GM18520 (cell line): Measurements from ENCODE around the gene GALK1.
"Not testable (repeated sequence)": the region's sequence is repeated elsewhere in the genome, so short reads cannot be mapped to it uniquely, and the experiment has no call there.

Source experiments
- ATAC-seq: cut with Tn5 transposase; IDR thresholded peaks from one replicate; pipeline ENCODE4 v1.9.1; 2021; ENCODE audit not compliant: unreplicated experiment

Gene GALK1

GRCh38 chr17:75764711-75765421 is at the start of gene GALK1:
Gene GALK1, minus strand, starts transcription at chr17:75765192. Its CDS starts 56 bp downstream, at chr17:75765136.
- ATAC-seq, result no peak

DNA sequence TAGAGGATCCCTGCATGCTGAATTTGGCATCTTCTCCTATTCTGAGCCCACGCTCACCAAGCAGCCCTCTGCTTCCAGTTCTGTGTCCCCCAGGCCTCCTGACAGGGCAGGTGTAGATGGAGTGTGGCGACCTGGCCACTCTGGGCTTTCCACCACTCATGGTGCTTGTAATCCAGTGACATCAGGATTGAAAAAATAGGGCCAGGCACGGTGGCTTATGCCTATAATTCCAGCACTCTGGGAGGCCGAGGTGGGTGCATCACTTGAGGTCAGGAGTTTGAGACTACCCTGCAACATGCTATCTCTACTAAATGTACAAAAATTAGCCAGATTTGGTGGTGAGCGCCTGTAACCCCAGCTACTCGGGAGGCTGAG is 49.0 kb upstream of the GALK1 start:
- no peak for ATAC-seq

GRCh38 chr17:75813081-75814020 is 48.4 kb upstream of the GALK1 start:
- ATAC-seq, result no peak

- no peak for ATAC-seq
Observed at GRCh38 chr17:75812096-75813013, 47.4 kb upstream of the GALK1 start.

DNA sequence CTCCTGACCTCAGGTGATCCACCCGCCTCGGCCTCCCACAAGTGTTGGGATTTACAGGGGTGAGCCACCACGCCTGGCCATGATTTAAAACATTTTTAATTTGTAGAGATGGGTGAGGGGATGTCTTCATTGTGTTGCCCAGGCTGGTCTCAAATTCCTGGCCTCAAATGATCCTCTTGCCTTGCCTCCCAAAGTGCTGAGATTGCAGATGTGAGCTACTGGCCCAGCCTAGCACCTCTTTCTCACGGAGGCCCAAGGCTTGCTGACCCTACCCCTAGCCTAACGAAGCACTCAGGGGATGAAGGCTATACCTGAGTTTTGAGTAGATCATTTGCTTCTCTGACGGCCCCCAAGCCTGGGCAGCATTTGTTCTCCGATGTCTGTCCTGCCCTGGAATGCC is 46.2 kb upstream of the GALK1 start:
- no peak for ATAC-seq

GRCh38 chr17:75810756-75811155 is 45.8 kb upstream of the GALK1 start:
- not testable (repeated sequence) for ATAC-seq

DNA sequence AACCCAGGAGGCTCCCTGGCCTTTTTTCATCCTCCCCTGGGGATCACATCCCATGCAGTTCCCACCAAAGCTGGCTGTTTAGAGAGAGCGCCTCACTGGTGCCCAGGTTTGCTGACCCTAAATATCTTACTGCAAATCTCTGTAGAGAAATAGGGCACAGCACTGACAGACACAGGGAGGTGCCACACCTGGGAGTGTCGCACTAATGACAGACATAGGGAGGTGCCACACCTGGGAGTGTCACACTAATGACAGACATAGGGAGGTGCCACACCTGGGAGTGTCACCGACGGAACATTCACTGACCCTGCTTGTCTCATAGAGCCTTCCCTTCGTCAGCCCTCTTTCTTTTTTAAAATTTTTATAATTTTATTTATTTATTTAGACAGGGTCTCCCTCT is 45.2 kb upstream of the GALK1 start:
- no peak for ATAC-seq

DNA sequence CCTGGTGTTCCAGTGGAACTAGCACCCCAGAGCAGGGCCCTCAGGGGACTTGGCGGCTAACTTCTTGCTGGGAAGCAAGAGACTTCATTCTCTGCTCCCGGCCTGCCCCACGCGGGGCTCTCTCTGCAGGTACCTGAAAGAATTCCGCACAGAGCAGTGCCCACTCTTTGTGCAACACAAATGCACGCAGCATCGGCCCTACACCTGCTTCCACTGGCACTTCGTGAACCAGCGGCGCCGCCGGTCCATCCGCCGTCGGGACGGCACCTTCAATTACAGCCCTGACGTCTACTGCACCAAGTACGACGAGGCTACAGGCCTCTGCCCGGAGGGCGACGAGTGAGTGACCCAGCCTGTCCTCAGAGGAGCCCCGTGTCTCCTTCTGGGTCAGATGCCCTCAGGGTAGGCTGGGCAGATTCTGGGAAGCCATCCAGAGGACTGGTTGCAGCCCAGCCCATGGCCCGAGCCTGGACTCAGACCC is 44.7 kb upstream of the GALK1 start:
- no peak for ATAC-seq

- no peak for ATAC-seq
Observed at GRCh38 chr17:75808905-75809621, 44.1 kb upstream of the GALK1 start.

- ATAC-seq, result no peak
Observed at GRCh38 chr17:75808549-75808904, 43.5 kb upstream of the GALK1 start.

- no peak for ATAC-seq
Observed at GRCh38 chr17:75807861-75808260, 42.9 kb upstream of the GALK1 start.

DNA sequence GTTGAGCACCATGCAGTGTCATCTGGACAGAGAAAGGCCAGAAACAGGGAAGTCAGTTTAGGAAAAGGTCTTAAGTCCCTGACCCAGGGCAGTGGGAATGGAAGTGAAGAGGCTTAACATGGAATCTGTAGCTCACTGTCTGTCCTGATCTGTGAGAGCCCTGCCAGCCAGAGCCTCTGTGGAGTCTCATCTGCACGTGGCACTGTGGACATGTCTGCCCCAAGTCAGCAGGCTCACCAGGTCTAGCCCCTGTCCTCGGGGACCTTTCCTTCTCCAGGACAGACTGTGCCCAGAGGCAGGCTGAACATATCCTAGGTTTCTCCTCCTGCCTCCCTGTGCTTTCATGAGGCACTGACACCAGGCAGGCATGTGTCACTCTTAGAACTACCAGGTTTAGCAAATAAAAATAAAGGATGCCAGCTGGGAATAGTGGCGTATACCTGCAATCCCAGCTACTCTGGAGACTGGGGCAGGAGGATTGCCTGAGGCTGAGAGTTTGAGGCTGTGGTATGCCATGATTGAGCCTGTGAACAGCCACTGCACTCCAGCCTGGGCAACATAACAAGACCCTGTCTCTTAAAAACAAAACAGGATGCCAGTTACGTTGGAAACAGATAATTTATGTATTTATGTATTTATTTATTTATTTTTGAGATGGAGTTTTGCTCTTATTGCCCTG is 42.0 kb upstream of the GALK1 start:
- ATAC-seq, result no peak

- ATAC-seq, result no peak
Observed at GRCh38 chr17:75803883-75804282, 38.9 kb upstream of the GALK1 start.

DNA sequence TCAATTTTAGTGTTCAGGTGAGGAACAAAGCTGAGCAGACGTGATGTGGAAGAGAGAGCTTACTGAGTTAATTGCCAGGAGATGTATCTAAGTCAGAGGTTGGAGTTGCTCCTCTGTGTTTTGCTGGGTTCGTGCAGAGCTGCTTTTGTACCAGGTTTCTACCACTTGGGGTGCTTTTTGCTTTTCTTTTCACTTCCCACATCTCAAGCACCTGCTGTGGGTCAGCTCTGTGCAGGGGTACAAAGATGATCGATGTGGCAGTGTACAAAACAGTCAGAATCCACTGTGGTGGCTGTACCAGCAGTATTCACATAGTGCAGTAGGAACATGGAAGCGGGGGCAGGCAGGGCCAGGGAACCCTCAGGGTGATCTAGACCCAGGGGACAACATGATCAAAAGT is 34.4 kb upstream of the GALK1 start:
- ATAC-seq, result no peak

- no peak for ATAC-seq
Observed at GRCh38 chr17:75795820-75796607, 31.0 kb upstream of the GALK1 start.

- ATAC-seq, result no peak
Observed at GRCh38 chr17:75793460-75793859, 28.5 kb upstream of the GALK1 start.

DNA sequence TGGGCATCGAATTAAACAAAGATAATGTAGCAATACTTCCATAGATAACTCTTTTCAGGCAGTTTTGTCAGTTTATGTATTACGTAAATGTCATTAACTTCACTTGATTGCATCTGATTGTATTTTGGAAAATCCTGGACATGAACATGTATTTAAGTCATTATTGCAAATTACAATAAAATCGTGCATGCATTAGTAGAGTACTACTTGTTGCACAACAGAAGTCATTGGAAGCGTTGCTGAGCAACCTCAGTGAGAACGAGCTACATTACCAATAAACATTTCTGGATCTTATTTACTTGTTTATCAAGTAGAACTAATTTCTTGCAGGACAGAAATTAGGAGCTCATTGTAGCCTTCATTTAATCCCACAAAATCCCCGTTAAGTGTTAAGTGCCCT is 26.3 kb upstream of the GALK1 start:
- no peak for ATAC-seq

- ATAC-seq, result no peak
Observed at GRCh38 chr17:75785016-75785890, 20.3 kb upstream of the GALK1 start.
